ENCODE measurements around the gene TLE3. TPM values are rescaled to one million over a fixed set of nuclear protein-coding genes. Genes with fewer than 3 reads are reported as not detected.

The TLE3 gene
- polyA plus RNA-seq, 3 donors from 2014 or later = 0.06 to 18.6 (median 3.9) TPM

DNA sequence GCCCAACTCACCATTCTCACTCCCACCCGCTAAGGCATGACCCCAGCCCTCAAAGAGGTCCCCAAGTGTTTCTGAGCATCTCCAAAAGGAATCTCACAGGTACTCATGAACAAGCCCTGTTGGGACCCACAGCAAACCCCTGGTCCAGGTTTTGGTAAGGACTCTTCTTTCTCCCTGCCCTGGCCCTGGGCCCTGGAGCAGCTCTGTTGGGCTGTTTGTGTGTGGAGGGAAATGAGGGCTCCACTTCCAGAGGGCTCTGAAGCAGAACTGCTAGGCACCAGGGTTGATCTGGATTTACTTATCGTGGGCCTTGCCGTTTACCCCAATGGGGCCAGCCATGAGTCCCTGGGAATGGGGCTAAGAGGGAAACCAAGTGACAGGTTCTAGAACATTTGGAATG lies 92.9 kb downstream of the TLE3 start:
- peaks cover 0 to 8% (median 3%) of the 10 kb centered on the region in 6 donors for H3K9me3 Mint-ChIP-seq
- H3K4me1 Mint-ChIP-seq = no peaks in the 10 kb centered on the region
- no peak overlapping the region for H3K4me3 Mint-ChIP-seq
- H3K27me3 Mint-ChIP-seq (ENCODE audit: low read depth in 3 of 3) = peaks cover 0 to 9% (median 9%) of the 10 kb centered on the region in 3 donors
- no peak overlapping the region for H3K27ac Mint-ChIP-seq
- H3K36me3 Mint-ChIP-seq = peaks cover 0 to 7% (median 6%) of the 10 kb centered on the region in 3 donors
- DNase-seq = no peak

- H3K4me3 Mint-ChIP-seq = no peak overlapping the region
- H3K9me3 Mint-ChIP-seq = peaks cover 0 to 8% (median 3%) of the 10 kb centered on the region in 6 donors
- no peaks in the 10 kb centered on the region for H3K4me1 Mint-ChIP-seq
- peaks cover 0 to 7% (median 6%) of the 10 kb centered on the region in 3 donors for H3K36me3 Mint-ChIP-seq
- H3K27ac Mint-ChIP-seq = no peak overlapping the region
- no peak for DNase-seq
- H3K27me3 Mint-ChIP-seq (ENCODE audit: low read depth in 3 of 3) = peaks cover 5 to 12% (median 9%) of the 10 kb centered on the region in 3 donors
These were observed 94.8 kb downstream of the TLE3 start for GRCh38 chr15:70002897-70003296.

- no peak overlapping the region for H3K27ac Mint-ChIP-seq
- H3K9me3 Mint-ChIP-seq = peaks cover 0 to 8% (median 3%) of the 10 kb centered on the region in 6 donors
- no peak overlapping the region for H3K4me3 Mint-ChIP-seq
- peaks cover 6 to 12% (median 10%) of the 10 kb centered on the region in 3 donors for H3K27me3 Mint-ChIP-seq (ENCODE audit: low read depth in 3 of 3)
- H3K4me1 Mint-ChIP-seq = no peaks in the 10 kb centered on the region
- peaks cover 0 to 7% (median 6%) of the 10 kb centered on the region in 3 donors for H3K36me3 Mint-ChIP-seq
- DNase-seq = no peak
These were observed 95.9 kb downstream of the TLE3 start for GRCh38 chr15:70001859-70002258.

DNA sequence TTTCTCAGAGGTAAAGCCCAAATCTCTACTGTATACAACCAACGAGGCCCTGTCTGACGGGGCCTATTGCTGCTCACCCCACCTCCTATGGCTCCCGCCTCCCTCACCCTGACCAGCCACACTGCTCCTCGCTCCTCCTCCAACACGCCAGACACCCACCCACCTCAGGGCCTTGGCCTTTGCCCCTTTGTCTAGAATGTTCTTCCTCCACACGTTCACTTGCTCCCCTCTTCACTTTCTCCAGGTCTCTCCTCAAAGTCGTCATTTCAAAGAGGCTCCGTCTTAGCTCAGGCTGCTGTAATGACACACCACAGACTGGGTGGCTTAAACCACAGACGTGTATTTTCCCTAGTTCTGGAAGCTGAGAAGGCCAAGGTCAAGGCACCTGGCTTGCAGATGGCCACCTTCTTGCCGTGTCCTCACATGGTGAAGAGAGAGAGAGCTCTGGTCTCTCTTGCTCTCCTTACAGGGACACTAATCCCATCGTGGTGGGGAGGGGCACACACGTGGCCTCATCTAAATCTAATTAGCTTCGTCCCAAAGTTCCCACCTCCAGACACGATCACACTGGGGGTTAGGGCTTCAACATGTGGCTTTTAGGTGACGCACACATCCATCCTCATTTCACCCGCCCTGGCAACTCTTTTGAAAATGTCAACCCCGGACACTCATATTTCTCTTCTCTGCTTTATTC lies 98.2 kb downstream of the TLE3 start:
- H3K27ac Mint-ChIP-seq = no peak overlapping the region
- H3K4me3 Mint-ChIP-seq = no peak overlapping the region
- H3K9me3 Mint-ChIP-seq = peaks cover 0 to 8% (median 3%) of the 10 kb centered on the region in 6 donors
- H3K27me3 Mint-ChIP-seq (ENCODE audit: low read depth in 3 of 3) = peaks cover 7 to 10% (median 8%) of the 10 kb centered on the region in 3 donors
- H3K36me3 Mint-ChIP-seq = peaks cover 0 to 7% (median 6%) of the 10 kb centered on the region in 3 donors
- H3K4me1 Mint-ChIP-seq = no peaks in the 10 kb centered on the region
- DNase-seq = no peak

DNA sequence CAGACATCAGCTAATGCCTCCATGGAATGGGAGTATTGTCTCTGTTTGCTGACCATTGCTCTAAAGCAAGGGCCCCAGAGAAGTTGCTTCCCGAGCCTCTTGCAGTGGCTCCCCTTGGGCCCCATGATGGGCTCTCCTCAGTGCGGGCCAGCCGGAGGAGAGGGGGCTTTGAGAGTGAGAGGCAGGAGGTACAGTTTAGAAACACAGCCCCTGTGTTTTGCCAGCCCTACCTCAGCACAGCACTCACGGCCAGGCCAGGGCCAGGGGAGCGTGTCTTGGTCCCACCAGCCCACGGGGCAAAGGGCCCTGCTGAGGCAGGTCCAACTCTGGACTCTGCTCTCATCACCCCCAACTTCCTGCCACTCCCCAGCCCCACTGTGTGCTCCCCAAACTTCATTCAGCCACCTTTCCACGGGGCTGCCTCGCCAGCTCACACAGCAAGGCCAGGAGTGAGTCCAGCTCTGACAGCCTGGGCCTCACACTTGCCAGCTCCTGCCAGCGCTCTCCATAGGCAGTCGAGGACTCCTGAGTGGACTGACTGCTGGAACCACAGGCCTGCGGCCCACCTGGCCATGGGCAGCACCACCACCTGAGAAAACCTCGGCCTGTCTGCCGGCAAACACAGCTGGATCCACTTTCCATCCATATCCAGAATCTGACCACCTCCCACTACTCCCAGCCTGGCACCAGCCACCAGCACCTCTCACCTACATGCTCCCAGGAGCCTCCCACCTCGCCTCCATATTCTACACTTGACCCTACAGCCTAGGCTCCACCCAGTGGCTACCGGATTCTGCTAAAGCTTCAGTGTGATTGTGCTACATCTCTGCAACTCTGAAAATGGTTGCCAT lies 99.0 kb downstream of the TLE3 start:
- peaks cover 6 to 9% (median 7%) of the 10 kb centered on the region in 3 donors for H3K27me3 Mint-ChIP-seq (ENCODE audit: low read depth in 3 of 3)
- H3K4me1 Mint-ChIP-seq = no peaks in the 10 kb centered on the region
- no peak for DNase-seq
- no peak overlapping the region for H3K27ac Mint-ChIP-seq
- no peak overlapping the region for H3K4me3 Mint-ChIP-seq
- peaks cover 0 to 8% (median 3%) of the 10 kb centered on the region in 6 donors for H3K9me3 Mint-ChIP-seq
- peaks cover 0 to 7% (median 6%) of the 10 kb centered on the region in 3 donors for H3K36me3 Mint-ChIP-seq

DNA sequence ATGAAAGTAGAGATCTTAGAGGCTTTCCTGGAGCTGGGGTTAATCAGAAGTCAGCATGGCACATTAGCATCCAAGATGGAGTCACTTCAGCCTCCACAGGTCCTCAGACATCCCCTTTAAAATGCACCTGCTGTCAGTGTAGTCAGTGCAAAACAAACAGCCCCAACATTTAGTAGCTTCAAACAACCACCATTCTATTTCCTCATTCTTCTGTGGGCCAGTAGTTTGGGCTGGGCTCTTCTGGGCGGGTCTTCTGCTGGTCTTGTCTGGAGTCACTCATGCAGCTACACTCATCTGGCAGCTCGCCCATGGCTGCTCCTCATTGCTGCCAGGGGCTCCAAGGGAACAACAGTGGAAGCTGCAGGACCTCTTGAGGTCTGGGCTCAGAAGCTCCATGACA lies 99.9 kb downstream of the TLE3 start:
- H3K4me1 Mint-ChIP-seq = no peaks in the 10 kb centered on the region
- H3K4me3 Mint-ChIP-seq = no peak overlapping the region
- no peak overlapping the region for H3K27ac Mint-ChIP-seq
- peaks cover 4 to 7% (median 5%) of the 10 kb centered on the region in 3 donors for H3K27me3 Mint-ChIP-seq (ENCODE audit: low read depth in 3 of 3)
- peaks cover 0 to 5% (median under 1%) of the 10 kb centered on the region in 6 donors for H3K9me3 Mint-ChIP-seq
- no peak for DNase-seq
- peaks cover 0 to under 1% (median 0%) of the 10 kb centered on the region in 3 donors for H3K36me3 Mint-ChIP-seq

All from immature natural killer cell (primary cell).